Measurements from ENCODE around the gene NEDD8. TPM values are rescaled to one million over a fixed set of nuclear protein-coding genes. Genes with fewer than 3 reads are reported as not detected.

The NEDD8 gene
- total RNA-seq, 1 experiment from 2014 or later, result 234 TPM

- Histone ChIP-seq H3K4me3 (no peak overlapping the region), H3K36me3 (peaks cover 61% of the 10 kb centered on the region), H3K27me3 (replicated peaks) (no peaks in the 10 kb centered on the region), H3K4me1 (replicated peaks) (peaks cover 7% of the 10 kb centered on the region), H3K9me3 (replicated peaks) (no peaks in the 10 kb centered on the region), H3K27ac (no peak overlapping the region)
- DNase-seq (ENCODE audit: low read depth in 1 of 2, low spot score in 2 of 2), result no peak
Observed at GRCh38 chr14:24185741-24186140, 46.4 kb downstream of the NEDD8 start.

GRCh38 chr14:24185026-24185425, 47.1 kb downstream of the NEDD8 start:
- H3K9me3 ChIP-seq (replicated peaks), result no peaks in the 10 kb centered on the region
- no peak overlapping the region for H3K4me3 ChIP-seq
- no peak for DNase-seq (ENCODE audit: low read depth in 1 of 2, low spot score in 2 of 2)
- H3K36me3 ChIP-seq, result peaks cover 68% of the 10 kb centered on the region
- no peaks in the 10 kb centered on the region for H3K27me3 ChIP-seq (replicated peaks)
- no peak overlapping the region for H3K27ac ChIP-seq
- H3K4me1 ChIP-seq (replicated peaks), result peaks cover 11% of the 10 kb centered on the region

DNA sequence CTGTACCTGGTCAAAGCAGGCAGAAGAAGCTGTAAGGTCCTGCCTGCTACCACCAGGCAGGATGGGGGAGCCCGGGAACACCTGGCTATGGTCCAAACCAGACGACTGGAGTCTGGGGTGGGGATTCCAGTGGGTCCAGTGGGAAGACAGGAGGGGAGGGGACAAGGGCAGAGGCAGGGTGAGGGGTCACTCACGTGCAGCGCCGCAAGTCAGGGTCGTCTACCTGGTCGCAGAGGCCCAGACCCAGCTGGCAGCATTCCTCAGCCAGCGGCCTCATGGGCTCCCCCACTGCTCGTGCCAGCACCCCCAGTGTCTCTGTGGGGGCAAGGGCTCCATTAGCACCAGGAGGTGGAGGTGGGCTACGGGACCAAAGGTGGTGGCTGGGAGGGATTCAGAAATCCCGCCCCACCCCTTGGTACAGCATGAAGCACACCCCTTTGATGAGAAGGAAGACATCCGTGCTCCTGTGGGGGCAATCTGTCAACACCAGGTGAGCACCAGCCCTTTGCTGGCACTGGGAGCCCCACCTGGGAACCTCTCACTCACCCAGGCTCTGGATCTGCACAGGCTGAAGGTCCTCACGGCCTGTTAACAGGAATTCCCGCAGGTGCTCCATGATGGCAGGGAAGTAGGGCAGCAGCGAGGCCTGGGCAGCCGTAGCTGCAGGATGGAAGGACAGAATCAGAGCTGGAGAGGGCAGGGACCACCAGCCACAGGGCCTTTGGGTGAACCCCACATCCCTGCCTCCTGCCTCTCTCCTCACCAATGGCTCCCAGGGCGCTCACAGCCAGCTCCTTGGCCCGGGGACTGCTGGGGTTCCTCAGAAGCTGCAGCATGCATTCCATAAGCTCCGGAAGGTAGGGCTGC, 47.8 kb downstream of the NEDD8 start:
- peaks cover 75% of the 10 kb centered on the region for H3K36me3 ChIP-seq
- H3K4me1 ChIP-seq (replicated peaks), result peaks cover 16% of the 10 kb centered on the region
- no peak overlapping the region for H3K4me3 ChIP-seq

GRCh38 chr14:24183014-24183481, 49.1 kb downstream of the NEDD8 start:
- H3K4me3 ChIP-seq, result no peak overlapping the region
- no peak for DNase-seq (ENCODE audit: low read depth in 1 of 2, low spot score in 2 of 2)
- peaks cover 84% of the 10 kb centered on the region for H3K36me3 ChIP-seq
- H3K27me3 ChIP-seq (replicated peaks), result no peaks in the 10 kb centered on the region
- peaks cover 16% of the 10 kb centered on the region for H3K4me1 ChIP-seq (replicated peaks)
- no peak overlapping the region for H3K27ac ChIP-seq
- no peaks in the 10 kb centered on the region for H3K9me3 ChIP-seq (replicated peaks)

More for the DNA sequence above, 47.8 kb downstream of the NEDD8 start:
- H3K9me3 ChIP-seq (replicated peaks), result no peaks in the 10 kb centered on the region
- H3K27me3 ChIP-seq (replicated peaks), result no peaks in the 10 kb centered on the region
- DNase-seq (ENCODE audit: low read depth in 1 of 2, low spot score in 2 of 2), result no peak
- H3K27ac ChIP-seq, result no peak overlapping the region

DNA sequence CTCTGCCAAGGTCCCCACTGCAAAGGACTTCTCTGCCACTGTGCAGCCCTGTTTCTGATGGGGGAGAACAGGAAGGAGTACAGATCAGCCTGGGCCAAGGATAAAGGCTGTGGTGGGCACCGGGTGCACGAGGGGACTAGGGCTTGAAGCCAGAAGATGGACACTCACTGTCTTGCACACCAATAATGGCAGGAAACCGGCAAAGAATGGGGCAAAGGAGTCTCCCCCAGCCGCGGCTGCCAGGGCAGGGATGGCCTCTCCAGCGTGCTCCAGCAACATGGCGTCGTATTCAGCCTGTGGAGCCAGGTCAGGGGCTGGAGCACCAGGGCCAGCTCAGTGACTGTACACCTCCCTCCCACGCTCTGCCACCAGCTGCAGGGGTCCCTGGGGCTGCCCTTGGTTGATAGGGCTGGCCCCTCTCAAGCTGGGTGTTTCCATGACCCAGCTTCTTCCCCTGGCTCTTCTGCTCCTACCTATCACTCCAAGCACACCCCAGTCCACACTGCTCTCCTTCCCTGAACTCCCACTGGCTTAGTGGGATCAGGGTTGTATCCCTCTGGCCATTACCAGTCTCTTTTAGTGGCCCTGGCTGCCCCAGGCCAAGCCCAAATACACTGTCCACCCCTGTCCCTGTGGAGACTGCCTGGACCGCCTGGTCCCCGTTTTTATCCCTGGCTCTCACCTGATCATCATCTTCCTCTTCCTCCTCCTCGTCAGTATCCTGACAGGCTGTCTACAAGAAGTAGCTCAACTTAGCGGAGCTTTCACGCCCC, 49.9 kb downstream of the NEDD8 start:
- Histone ChIP-seq H3K27ac (no peak overlapping the region), H3K36me3 (peaks cover 81% of the 10 kb centered on the region), H3K4me3 (no peak overlapping the region), H3K27me3 (replicated peaks) (no peaks in the 10 kb centered on the region), H3K4me1 (replicated peaks) (peaks cover 9% of the 10 kb centered on the region), H3K9me3 (replicated peaks) (no peaks in the 10 kb centered on the region)
- no peak for DNase-seq (ENCODE audit: low read depth in 1 of 2, low spot score in 2 of 2)

DNA sequence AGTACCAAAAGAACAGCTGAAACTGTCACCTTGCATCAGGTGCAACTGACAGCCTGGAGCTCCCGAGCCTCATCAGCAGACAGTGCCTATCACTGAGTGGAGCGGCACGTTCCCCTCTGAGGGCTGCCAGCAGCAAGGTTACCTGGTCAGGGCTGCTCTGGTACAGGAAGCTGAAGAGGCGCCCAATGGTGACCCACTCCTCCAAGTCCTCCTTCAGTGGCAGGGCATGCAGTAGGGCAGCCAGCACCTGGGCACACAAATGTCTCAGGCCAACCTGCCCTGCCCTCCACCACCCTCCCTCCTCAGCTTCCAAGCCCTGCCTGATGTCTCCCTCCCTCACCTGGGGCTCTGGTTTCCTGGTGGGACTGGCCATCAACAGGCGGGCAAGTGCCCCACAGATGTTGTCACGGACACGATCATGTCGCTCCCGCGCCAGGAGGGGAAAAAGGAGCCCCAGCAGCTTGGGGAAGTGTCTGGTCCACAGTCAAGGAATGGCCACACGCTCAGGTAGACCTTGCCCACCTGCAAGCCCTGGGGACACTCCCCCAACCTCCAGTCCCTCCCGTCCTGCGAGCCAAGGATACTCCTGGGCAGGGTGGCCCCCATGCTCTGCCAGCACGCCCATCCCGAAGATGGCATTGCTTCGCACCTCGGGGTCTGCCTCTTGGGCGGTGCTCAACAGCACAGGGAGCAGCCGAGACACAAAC, 50.6 kb downstream of the NEDD8 start:
- Histone ChIP-seq H3K36me3 (peaks cover 80% of the 10 kb centered on the region), H3K9me3 (replicated peaks) (no peaks in the 10 kb centered on the region), H3K27ac (no peak overlapping the region), H3K4me3 (no peak overlapping the region), H3K4me1 (replicated peaks) (peaks cover 9% of the 10 kb centered on the region), H3K27me3 (replicated peaks) (no peaks in the 10 kb centered on the region)
- no peak for DNase-seq (ENCODE audit: low read depth in 1 of 2, low spot score in 2 of 2)

- peaks cover 9% of the 10 kb centered on the region for H3K4me1 ChIP-seq (replicated peaks)
- H3K4me3 ChIP-seq, result no peak overlapping the region
- no peaks in the 10 kb centered on the region for H3K27me3 ChIP-seq (replicated peaks)
- no peak for DNase-seq (ENCODE audit: low read depth in 1 of 2, low spot score in 2 of 2)
- peak overlapping the region; percentile 43 for H3K27ac ChIP-seq
- peaks cover 70% of the 10 kb centered on the region for H3K36me3 ChIP-seq
- no peaks in the 10 kb centered on the region for H3K9me3 ChIP-seq (replicated peaks)
Observed at GRCh38 chr14:24179961-24180796, 52.0 kb downstream of the NEDD8 start.

DNA sequence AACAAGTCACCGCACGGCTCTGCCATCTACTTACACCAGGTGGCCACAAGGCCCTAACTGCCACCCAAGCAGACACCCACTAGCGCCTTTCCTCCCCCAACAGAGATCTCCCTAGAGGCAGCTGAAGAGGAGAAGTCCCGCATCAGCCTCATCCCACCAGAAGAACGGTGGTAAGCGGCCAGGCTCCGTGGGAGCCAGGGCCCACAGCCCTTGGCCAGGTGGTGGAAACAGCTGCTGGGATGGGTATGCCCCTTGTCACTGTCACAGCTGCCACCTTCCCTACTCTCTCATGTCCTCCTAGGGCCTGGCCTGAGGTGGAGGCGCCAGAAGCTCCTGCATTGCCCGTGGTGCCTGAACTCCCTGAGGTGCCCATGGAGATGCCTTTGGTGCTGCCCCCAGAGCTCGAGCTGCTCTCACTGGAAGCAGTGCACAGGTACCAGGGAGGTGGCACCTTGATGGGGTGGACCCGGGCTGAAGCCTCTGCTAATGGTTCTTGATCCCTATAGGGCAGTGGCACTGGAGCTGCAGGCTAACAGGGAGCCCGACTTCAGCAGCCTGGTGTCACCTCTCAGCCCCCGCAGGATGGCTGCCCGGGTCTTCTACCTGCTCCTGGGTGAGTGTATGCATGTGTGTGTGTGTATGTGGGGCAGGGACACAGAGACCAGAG, 52.7 kb downstream of the NEDD8 start:
- Histone ChIP-seq H3K27me3 (replicated peaks) (no peaks in the 10 kb centered on the region), H3K4me3 (no peak overlapping the region), H3K36me3 (peaks cover 62% of the 10 kb centered on the region), H3K27ac (peak overlapping the region; percentile 43), H3K9me3 (replicated peaks) (no peaks in the 10 kb centered on the region), H3K4me1 (replicated peaks) (peaks cover 9% of the 10 kb centered on the region)
- DNase-seq (ENCODE audit: low read depth in 1 of 2, low spot score in 2 of 2), result no peak

DNA sequence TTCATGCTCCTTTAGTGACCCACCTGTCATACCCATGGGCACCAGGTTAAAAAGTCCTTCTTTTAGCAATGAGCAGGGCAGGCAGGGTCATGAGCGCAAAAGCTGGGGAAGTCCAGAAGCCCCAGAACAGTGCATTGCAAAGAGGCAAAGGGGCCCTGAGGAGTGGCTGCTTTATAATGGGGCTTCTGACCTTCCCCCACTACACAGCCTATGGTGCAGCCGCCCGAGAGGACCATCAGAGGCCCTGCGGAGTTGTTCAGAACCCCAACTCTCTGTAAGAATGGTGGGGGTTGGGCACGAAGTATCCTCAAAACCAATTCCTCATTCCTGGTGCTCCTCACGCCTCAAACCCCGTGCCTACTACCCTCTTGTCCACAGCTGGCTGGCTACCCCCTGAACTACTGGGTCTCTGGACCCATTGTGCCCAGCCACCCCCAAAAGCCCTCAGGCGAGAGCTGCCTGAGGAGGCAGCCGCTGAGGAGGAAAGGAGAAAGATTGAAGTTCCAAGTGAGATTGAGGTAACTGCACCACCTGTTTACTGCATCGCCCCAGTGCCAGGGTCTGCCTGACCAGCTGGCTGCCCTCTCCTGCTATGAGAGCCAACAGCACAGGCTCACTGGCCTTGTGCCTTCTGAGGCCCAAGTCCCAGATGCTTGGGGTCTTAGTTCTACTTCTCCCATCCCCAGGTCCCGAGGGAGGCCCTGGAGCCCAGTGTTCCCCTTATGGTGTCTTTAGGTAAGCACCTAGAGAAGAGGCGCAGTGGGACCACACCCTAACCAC, 53.6 kb downstream of the NEDD8 start:
- Histone ChIP-seq H3K9me3 (replicated peaks) (no peaks in the 10 kb centered on the region), H3K27ac (no peak overlapping the region), H3K27me3 (replicated peaks) (no peaks in the 10 kb centered on the region), H3K36me3 (peaks cover 57% of the 10 kb centered on the region), H3K4me1 (replicated peaks) (peaks cover 9% of the 10 kb centered on the region), H3K4me3 (no peak overlapping the region)
- DNase-seq (ENCODE audit: low read depth in 1 of 2, low spot score in 2 of 2), result no peak

DNA sequence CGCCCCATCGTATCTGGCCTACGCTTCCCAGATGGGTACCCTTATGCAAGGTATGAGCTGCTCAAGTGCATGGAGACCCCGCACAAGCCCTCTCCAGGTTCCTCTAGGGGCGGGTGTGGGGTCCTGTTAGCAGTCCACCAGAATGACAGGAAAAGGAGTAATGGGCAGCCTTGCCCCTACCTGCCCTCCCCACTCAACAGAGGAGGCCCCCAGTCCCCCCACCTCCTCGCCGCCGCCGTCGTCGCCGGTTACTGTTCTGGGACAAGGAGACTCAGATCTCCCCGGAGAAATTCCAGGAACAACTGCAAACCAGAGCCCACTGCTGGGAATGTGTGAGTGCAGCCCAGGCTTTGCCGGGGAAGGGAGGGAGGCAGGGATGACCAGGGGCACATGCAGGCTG, 54.3 kb downstream of the NEDD8 start:
- Histone ChIP-seq H3K9me3 (replicated peaks) (no peaks in the 10 kb centered on the region), H3K36me3 (peaks cover 52% of the 10 kb centered on the region), H3K4me3 (no peak overlapping the region), H3K27me3 (replicated peaks) (no peaks in the 10 kb centered on the region), H3K27ac (no peak overlapping the region), H3K4me1 (replicated peaks) (peaks cover 9% of the 10 kb centered on the region)
- DNase-seq (ENCODE audit: low read depth in 1 of 2, low spot score in 2 of 2), result no peak

GRCh38 chr14:24177041-24177825, 54.9 kb downstream of the NEDD8 start:
- H3K36me3 ChIP-seq, result peaks cover 45% of the 10 kb centered on the region
- H3K27me3 ChIP-seq (replicated peaks), result no peaks in the 10 kb centered on the region
- DNase-seq (ENCODE audit: low read depth in 1 of 2, low spot score in 2 of 2), result no peak

More at GRCh38 chr14:24177041-24177825, 54.9 kb downstream of the NEDD8 start:
- Histone ChIP-seq H3K4me3 (no peak overlapping the region), H3K27ac (no peak overlapping the region), H3K9me3 (replicated peaks) (no peaks in the 10 kb centered on the region), H3K4me1 (replicated peaks) (peaks cover 9% of the 10 kb centered on the region)

Measured in SJSA1 (cell line).